Hepatocyte (in vitro differentiated cells): ENCODE data around the gene GPC2. TPM values are rescaled to one million over a fixed set of nuclear protein-coding genes. Genes with fewer than 3 reads are reported as not detected.

Experiments
- DNase-seq: peaks from one replicate; pipeline ENCODE4 v3.0.0-alpha.2; 2016; ENCODE audit warnings: low spot score
- H2AFZ ChIP-seq: fragments of 200-600 bp; sonication (generic); 2 replicates; pipeline ENCODE4 v1.6.0; 2016; ENCODE audit warnings: antibody characterized with exemption, mild to moderate bottlenecking
- H3K27ac ChIP-seq: fragments of 200-600 bp; sonication (generic); 2 replicates; pipeline ENCODE4 v1.5.1; 2016; ENCODE audit warnings: mild to moderate bottlenecking
- H3K27me3 ChIP-seq: fragments of 200-600 bp; sonication (generic); 2 replicates; pipeline ENCODE4 v1.6.1; 2016
- H3K36me3 ChIP-seq: fragments of 200-600 bp; sonication (generic); replicated peaks from 2 replicates; pipeline ENCODE4 v1.5.1; 2016; ENCODE audit warnings: low read depth; ENCODE audit not compliant: insufficient read depth
- H3K4me1 ChIP-seq: fragments of 200-600 bp; sonication (generic); 2 replicates; pipeline ENCODE4 v1.5.1; 2016; ENCODE audit warnings: mild to moderate bottlenecking, moderate library complexity; ENCODE audit not compliant: insufficient read depth
- H3K4me2 ChIP-seq: fragments of 200-600 bp; sonication (generic); 2 replicates; pipeline ENCODE4 v1.6.0; 2016
- H3K4me3 ChIP-seq: fragments of 200-600 bp; sonication (generic); 2 replicates; pipeline ENCODE4 v1.5.1; 2016; ENCODE audit warnings: mild to moderate bottlenecking
- H3K79me2 ChIP-seq: fragments of 200-600 bp; sonication (generic); 2 replicates; pipeline ENCODE4 v1.6.0; 2017; ENCODE audit warnings: mild to moderate bottlenecking
- H3K9me2 ChIP-seq: fragments of 200-600 bp; sonication (generic); replicated peaks from 2 replicates; pipeline ENCODE4 v1.6.0; 2017; ENCODE audit warnings: mild to moderate bottlenecking; ENCODE audit not compliant: insufficient read depth
- H3K9me3 ChIP-seq: fragments of 200-600 bp; sonication (generic); 2 replicates; pipeline ENCODE4 v1.5.1; 2016; ENCODE audit warnings: low read depth, mild to moderate bottlenecking
- H4K20me1 ChIP-seq: fragments of 200-600 bp; sonication (generic); 2 replicates; pipeline ENCODE4 v1.6.0; 2016; ENCODE audit warnings: mild to moderate bottlenecking; ENCODE audit not compliant: insufficient read depth, poor library complexity, severe bottlenecking
- CTCF ChIP-seq: fragments of 200-600 bp; sonication (generic); IDR thresholded peaks from 2 replicates; pipeline ENCODE4 v1.5.1; 2016; ENCODE audit warnings: antibody characterized with exemption, mild to moderate bottlenecking; ENCODE audit not compliant: poor library complexity
- EZH2 ChIP-seq: fragments of 200-600 bp; sonication (generic); IDR thresholded peaks from 2 replicates; pipeline ENCODE4 v1.6.1; 2016; ENCODE audit warnings: antibody characterized with exemption, mild to moderate bottlenecking, borderline replicate concordance
- EZH2phosphoT487 ChIP-seq: fragments of 200-600 bp; sonication (generic); IDR thresholded peaks from one replicate; pipeline ENCODE4 v1.6.1; 2018; ENCODE audit warnings: antibody characterized with exemption, mild to moderate bottlenecking, low read depth, moderate library complexity; ENCODE audit not compliant: unreplicated experiment, severe bottlenecking
- WGBS: methylation state at CpG from one replicate; pipeline ENCODE4 v1.1.6; 2016; ENCODE audit warnings: low lambda C conversion rate; ENCODE audit errors: missing lambda C conversion rate; 5-methylcytosine and 5-hydroxymethylcytosine counted together
- polyA plus RNA-seq: library from polyadenylated mRNA; unstranded; fragments of >200 nt; fragmentation: Nextera tagmentation; extraction: Ambion mirVana; gene quantifications from 2 replicates; pipeline ENCODE4 v1.2.1, GENCODE V29; 2016
- total RNA-seq: library from RNA; depleted of rRNA; stranded (reverse); fragments of >200 nt; gene quantifications from 2 replicates; pipeline ENCODE4 v1.2.3, GENCODE V29; 2014

Gene GPC2
- total and polyA plus RNA-seq, 2 experiments from 2014 or later = 2.0 to 3.2 TPM

- Histone ChIP-seq H3K4me1 (no peaks in the 10 kb centered on the region), H4K20me1 (no peaks in the 10 kb centered on the region), H3K9me2 (no peaks in the 10 kb centered on the region), H3K9me3 (no peaks in the 10 kb centered on the region), H3K79me2 (no peaks in the 10 kb centered on the region), H3K27ac (no peak overlapping the region), H3K4me2 (no peak overlapping the region), H3K36me3 (no peaks in the 10 kb centered on the region), H3K4me3 (no peak overlapping the region), H2AFZ (no peak overlapping the region), H3K27me3 (peaks cover 6% of the 10 kb centered on the region)
- WGBS = 83% methylated on average over 5 of the region's 5 CpGs
- DNase-seq = no peak
- TF ChIP-seq CTCF (no peak), EZH2phosphoT487 (no peak), EZH2 (no peak)
Observed at GRCh38 chr7:100210805-100211204, 33.6 kb upstream of the GPC2 start.

GRCh38 chr7:100209493-100209892 is 32.3 kb upstream of the GPC2 start:
- WGBS = 64% methylated on average over 6 of the region's 6 CpGs
- Histone ChIP-seq H3K27me3 (peaks cover 6% of the 10 kb centered on the region), H3K4me3 (no peak overlapping the region), H2AFZ (no peak overlapping the region), H3K27ac (no peak overlapping the region), H3K9me2 (no peaks in the 10 kb centered on the region), H3K36me3 (no peaks in the 10 kb centered on the region), H3K4me2 (no peak overlapping the region), H3K79me2 (no peaks in the 10 kb centered on the region), H4K20me1 (no peaks in the 10 kb centered on the region), H3K4me1 (no peaks in the 10 kb centered on the region), H3K9me3 (no peaks in the 10 kb centered on the region)
- DNase-seq = no peak
- no peak for TF ChIP-seq EZH2
- no peak for TF ChIP-seq EZH2phosphoT487
- no peak for TF ChIP-seq CTCF

- H3K27ac ChIP-seq = no peak overlapping the region
- H3K4me2 ChIP-seq = no peak overlapping the region
- H3K79me2 ChIP-seq = no peaks in the 10 kb centered on the region
- peaks cover 9% of the 10 kb centered on the region for H3K27me3 ChIP-seq
- H2AFZ ChIP-seq = no peak overlapping the region
- WGBS = 57% methylated on average over 6 of the region's 6 CpGs
- no peak for TF ChIP-seq EZH2phosphoT487
- TF ChIP-seq CTCF = no peak
- no peak for TF ChIP-seq EZH2
- H3K4me1 ChIP-seq = no peaks in the 10 kb centered on the region
- H3K9me2 ChIP-seq = no peaks in the 10 kb centered on the region
- H3K4me3 ChIP-seq = no peak overlapping the region
- no peaks in the 10 kb centered on the region for H4K20me1 ChIP-seq
- no peaks in the 10 kb centered on the region for H3K9me3 ChIP-seq
- no peak for DNase-seq
- no peaks in the 10 kb centered on the region for H3K36me3 ChIP-seq
Observed at GRCh38 chr7:100208911-100209408, 31.8 kb upstream of the GPC2 start.

- Histone ChIP-seq H3K27ac (no peak overlapping the region), H4K20me1 (no peaks in the 10 kb centered on the region), H2AFZ (no peak overlapping the region), H3K4me2 (no peak overlapping the region), H3K27me3 (peaks cover 10% of the 10 kb centered on the region), H3K9me3 (no peaks in the 10 kb centered on the region), H3K36me3 (no peaks in the 10 kb centered on the region), H3K9me2 (no peaks in the 10 kb centered on the region), H3K79me2 (no peaks in the 10 kb centered on the region), H3K4me3 (no peak overlapping the region), H3K4me1 (no peaks in the 10 kb centered on the region)
- no peak for DNase-seq
- TF ChIP-seq EZH2phosphoT487 = no peak
- TF ChIP-seq CTCF = no peak
- TF ChIP-seq EZH2 = no peak
- 89% methylated on average over 9 of the region's 9 CpGs for WGBS
Observed at GRCh38 chr7:100204454-100204853, 27.3 kb upstream of the GPC2 start.
